Retinal pigment epithelial cell (primary cell): ENCODE data around the gene DGCR2.

Experiments
- DNase-seq: peaks from one replicate; pipeline ENCODE4 v3.0.0-alpha.2; 2010; ENCODE audit warnings: low read depth
- H3K4me3 ChIP-seq: 2 replicates; pipeline ENCODE4 v1.5.1; 2011; ENCODE audit warnings: mild to moderate bottlenecking, low read length, control low read depth, moderate library complexity
- TF ChIP-seq, protein P1 (sequence below): conservative IDR thresholded peaks from 2 replicates; pipeline ENCODE4 v1.5.1; 2011; ENCODE audit warnings: low read depth, low read length, control low read depth, inconsistent platforms

Gene DGCR2

DNA sequence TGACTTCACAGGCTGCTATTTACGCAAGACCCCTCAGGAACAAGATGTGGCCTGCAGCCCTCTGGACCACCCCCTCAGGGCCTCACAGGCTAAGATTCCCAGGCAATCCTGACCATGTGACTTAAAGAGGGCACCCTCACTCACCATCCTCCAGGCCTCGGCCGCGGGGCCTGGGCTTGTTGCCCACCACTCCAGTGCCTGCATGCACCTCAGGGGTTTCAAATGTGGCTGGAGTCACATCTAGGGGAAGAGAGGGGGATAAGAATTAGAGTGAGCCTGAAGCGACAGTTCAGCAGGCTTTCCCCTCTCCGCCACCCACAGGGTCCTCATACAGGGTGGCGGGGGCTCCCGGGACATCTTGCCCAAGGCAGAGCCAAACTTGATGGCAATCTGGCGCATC lies 20.2 kb upstream of the DGCR2 start:
- DNase-seq, result no peak
- H3K4me3 ChIP-seq, result no peak overlapping the region
- TF ChIP-seq, protein P1, sequence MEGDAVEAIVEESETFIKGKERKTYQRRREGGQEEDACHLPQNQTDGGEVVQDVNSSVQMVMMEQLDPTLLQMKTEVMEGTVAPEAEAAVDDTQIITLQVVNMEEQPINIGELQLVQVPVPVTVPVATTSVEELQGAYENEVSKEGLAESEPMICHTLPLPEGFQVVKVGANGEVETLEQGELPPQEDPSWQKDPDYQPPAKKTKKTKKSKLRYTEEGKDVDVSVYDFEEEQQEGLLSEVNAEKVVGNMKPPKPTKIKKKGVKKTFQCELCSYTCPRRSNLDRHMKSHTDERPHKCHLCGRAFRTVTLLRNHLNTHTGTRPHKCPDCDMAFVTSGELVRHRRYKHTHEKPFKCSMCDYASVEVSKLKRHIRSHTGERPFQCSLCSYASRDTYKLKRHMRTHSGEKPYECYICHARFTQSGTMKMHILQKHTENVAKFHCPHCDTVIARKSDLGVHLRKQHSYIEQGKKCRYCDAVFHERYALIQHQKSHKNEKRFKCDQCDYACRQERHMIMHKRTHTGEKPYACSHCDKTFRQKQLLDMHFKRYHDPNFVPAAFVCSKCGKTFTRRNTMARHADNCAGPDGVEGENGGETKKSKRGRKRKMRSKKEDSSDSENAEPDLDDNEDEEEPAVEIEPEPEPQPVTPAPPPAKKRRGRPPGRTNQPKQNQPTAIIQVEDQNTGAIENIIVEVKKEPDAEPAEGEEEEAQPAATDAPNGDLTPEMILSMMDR, result no peak

DNA sequence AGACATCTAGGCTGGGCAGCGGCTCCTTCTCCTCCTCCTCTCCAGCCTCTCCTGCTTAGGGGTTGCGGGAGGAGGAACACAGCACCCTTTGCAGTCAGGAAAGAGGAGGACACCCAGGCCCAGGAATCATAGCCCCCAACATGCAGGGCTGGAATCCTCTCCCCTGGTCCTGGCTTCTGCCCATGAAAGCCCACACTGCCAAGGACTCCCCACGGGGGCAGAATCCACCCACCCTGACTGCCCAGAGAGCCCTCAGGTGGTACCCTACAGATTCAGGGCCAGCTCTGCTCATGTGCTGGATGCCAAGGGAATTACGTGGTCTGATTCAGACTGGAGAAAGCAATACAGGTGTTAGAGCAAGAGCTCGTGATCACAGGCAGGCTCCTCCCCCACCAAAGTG lies 17.8 kb upstream of the DGCR2 start:
- TF ChIP-seq, protein P1, result no peak
- no peak overlapping the region for H3K4me3 ChIP-seq
- no peak for DNase-seq

DNA sequence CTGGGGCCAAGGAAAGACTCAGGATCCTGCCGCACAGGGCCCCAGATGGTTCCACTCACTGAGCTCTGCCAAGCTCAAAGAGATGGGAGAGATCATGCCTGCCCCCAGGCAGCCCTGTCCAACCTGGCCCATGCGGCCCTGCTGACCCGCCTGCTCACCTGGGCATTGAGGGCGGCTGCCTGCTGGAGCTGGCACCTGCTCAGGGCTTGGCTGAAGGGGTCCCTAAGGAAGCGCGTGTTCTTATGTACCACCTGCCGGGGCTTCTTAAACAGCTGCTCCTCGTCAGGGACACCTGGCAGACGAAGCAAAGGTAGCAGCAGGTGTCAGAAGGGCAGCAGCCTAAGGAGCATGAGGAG lies 16.8 kb upstream of the DGCR2 start:
- no peak for DNase-seq

DNA sequence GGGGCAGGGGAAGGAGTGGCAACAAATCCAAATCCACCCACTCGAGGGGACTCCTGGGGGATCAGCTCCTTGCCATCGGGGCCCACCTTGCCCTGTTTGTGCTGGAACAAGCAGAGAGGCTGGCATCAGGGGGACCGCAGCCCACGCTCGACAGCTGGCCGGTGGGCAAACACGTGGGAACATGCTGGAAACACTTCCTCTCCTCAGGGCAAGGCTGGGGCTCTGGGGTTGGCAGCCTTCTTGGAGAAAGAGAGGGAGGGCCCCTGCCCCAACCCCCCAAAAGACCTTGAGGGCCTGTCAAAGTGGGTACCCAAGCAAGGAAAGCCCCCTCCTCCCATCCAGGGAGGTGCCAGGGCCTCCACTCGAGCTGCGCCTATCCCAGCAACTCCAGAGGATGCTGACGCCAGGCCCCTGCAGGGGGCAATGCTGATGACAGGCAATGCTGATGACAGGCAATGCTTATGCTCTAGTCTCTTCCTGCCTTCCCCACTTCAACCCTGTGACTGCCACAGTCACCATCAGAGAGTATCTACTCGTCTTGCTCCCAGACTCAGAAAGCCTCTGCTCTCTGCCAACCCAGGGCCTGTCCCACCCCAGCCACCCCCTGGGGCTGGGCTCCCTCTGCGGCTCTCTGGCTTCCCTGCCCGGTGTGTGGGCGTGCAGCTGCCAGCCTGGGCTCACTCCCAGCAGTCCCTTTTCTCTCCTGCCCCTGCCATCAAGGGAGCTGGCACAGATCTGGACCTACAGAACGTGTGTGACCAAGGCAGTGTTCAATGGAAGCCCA lies 16.2 kb upstream of the DGCR2 start:
- TF ChIP-seq, protein P1, result no peak
- H3K4me3 ChIP-seq, result no peak overlapping the region
- DNase-seq, result no peak

More for the DNA sequence above, 16.8 kb upstream of the DGCR2 start:
- TF ChIP-seq, protein P1, result no peak
- H3K4me3 ChIP-seq, result no peak overlapping the region

DNA sequence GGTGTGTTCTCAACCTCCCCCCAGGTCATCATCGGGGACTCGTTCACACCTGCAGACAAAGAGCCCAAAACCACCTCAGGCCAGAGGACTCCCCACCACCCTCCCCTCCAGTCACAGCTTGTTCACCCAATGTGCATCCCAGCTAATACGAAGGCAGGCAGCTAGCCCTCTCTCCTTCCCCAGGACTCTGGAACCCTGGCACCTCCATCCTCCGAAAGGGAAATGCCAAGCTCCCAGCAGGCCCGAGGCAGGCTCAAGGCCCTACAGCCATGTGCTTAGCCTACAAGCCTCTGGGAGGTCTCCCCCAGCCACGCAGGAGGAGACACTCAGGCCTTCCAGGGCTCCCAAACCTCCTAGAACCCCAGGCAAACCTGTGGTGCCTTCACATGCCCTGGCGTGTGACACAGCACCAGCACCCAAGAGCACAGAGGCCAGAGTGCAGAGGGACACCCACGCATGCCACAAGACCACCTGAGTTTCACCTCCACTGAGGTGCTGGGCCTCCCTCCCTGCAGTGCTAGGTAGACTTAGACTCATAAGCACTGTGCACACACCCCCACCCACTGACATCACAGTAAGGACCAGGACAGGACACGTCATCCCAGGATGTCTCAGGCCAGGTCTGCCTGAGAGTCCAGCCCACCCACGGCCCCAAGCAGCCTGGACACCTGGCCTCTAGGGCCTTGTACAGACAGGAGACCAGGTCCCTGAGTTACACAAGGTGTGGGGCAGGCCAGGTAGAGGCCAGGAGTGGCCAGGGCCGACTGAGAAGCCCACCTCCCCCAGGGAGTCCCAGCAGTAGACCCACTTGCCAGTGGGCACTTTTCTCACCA lies 15.4 kb upstream of the DGCR2 start:
- TF ChIP-seq, protein P1, result no peak
- DNase-seq, result no peak
- H3K4me3 ChIP-seq, result no peak overlapping the region

DNA sequence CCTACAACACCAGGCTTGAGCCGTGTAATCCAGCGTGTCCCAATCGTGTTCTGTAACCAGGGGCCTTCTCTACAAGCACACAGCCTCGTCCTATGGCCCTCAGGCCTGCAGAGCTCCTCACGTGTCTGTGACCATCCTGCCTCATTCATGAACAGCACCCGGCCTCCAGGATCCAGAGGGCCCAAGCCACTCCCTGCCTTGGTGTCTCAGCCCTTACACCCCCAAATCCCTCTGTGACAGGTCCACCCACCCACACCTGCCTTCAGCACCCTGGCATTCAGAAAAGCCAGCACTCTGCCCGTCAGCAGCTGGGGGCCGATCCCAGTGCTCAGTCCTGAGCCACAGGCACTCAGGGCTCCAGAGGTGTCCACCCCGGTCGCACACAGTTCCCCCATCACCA lies 14.7 kb upstream of the DGCR2 start:
- TF ChIP-seq, protein P1, result no peak
- no peak for DNase-seq
- H3K4me3 ChIP-seq, result no peak overlapping the region
